GM10266 (cell line): ENCODE data around the gene MAP10.

Source experiments
- DNase-seq: peaks from one replicate; pipeline ENCODE4 v3.0.0; 2012; ENCODE audit errors: extremely low spot score
- TF ChIP-seq, protein P1 (sequence below): IDR thresholded peaks from 2 replicates; pipeline ENCODE4 v1.5.1; 2012; ENCODE audit warnings: mild to moderate bottlenecking, low read depth; ENCODE audit not compliant: control insufficient read depth, insufficient read depth; ENCODE audit errors: missing control alignments

Gene MAP10, protein sequence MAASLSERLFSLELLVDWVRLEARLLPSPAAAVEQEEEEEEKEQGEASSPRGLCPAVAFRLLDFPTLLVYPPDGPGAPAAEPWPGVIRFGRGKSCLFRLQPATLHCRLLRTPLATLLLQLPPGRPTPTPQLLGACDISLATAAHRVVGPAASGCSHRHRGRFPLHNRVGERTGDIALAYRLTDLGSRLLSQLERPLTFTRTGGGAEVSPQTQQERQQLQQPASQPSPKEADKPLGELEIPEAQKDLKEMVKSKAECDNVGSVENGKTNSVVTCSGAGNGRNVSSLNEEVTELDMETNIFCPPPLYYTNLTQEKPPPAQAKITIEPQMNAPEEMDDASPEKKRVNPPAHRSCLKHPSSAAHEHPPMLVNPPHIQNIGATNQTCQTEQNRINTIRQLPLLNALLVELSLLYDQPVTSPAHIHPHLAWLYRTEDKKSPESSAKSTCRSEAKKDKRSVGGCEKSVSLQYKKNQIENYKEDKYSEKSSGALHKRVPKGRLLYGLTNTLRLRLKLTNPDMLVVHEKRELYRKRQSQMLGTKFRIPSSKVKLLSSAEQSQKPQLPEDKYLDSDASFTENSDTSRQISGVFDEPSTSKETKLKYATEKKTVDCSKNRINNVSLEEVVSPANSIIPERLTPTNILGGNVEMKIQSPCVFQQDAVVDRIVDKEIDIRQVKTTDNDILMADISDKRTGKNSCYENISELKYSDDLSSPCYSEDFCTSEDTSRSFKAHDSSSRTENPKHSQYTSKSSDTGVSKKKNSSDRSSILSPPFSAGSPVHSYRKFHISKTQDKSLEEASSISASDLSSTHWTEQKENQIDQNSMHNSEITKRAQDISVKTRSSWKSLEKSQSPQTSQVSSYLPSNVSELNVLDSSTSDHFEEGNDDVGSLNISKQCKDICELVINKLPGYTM

DNA sequence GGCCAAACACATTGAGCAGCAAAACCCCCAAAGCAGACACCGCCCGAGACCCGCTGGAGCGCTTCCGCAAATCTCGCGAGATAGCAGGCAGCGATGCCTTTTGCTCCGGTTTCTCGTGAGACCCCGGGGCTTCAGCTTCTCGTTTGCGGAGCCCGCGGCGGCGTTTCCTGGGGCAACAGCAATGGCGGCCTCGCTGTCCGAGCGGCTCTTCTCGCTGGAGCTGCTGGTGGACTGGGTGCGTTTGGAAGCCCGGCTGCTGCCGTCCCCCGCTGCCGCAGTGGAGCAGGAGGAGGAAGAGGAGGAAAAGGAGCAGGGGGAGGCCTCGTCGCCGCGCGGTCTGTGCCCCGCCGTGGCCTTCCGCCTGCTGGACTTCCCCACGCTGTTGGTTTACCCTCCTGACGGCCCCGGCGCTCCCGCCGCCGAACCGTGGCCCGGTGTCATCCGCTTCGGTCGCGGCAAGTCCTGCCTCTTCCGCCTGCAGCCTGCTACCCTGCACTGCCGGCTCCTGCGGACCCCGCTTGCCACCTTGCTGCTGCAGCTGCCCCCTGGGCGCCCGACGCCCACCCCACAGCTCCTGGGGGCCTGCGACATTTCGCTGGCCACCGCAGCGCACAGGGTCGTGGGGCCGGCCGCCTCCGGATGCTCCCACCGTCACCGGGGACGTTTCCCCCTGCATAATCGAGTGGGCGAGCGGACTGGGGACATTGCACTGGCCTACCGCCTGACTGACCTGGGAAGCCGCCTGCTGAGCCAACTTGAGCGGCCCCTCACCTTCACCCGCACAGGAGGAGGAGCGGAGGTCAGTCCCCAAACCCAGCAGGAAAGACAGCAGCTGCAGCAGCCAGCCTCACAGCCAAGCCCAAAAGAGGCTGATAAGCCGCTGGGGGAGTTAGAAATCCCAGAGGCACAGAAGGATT, at the start of gene MAP10:
TSS of gene MAP10 (plus strand) at position 148 of the 917 bp plus-strand sequence. CDS start at position 182, 34 bp downstream.
- peak; percentile 87 for DNase-seq
- TF ChIP-seq, protein P1, sequence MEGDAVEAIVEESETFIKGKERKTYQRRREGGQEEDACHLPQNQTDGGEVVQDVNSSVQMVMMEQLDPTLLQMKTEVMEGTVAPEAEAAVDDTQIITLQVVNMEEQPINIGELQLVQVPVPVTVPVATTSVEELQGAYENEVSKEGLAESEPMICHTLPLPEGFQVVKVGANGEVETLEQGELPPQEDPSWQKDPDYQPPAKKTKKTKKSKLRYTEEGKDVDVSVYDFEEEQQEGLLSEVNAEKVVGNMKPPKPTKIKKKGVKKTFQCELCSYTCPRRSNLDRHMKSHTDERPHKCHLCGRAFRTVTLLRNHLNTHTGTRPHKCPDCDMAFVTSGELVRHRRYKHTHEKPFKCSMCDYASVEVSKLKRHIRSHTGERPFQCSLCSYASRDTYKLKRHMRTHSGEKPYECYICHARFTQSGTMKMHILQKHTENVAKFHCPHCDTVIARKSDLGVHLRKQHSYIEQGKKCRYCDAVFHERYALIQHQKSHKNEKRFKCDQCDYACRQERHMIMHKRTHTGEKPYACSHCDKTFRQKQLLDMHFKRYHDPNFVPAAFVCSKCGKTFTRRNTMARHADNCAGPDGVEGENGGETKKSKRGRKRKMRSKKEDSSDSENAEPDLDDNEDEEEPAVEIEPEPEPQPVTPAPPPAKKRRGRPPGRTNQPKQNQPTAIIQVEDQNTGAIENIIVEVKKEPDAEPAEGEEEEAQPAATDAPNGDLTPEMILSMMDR = no peak

DNA sequence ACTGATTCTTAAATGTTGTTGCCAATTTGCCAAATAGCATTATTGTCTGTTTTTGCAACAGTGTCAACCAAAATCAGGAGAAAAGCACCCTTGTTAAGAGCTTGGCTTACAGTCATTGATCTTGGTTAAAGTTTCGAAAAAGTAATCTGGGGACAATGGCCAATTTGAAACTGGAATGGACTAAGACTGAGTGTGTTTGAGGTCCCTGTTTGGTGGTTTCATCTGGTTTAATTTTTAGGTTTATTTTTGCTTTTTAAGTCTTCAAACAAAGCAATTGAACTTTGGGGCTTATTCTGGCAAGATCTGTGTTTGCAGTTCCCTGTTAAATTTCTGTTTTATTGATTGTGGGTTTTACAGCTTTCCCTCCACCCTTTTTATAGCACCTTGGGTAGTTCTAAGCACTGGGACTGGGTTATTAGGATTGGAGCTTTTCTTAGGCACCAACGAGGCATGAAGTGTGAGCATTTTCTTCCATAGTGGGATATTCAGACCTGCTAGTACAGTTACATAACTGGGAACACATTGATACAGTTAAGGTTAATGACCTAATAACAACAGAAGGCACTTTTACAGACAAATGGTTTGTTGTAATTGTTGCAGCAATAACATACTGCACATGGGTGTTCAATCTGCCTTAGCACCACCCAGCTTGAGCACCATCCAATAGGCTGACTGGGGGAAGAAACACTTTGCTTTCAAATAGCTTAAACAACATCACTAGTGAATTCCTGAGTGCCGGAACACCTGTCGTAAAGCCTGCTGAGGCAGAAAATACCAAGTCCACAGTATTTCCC, 40.6 kb upstream of the MAP10 start:
- TF ChIP-seq, protein P1 = no peak
- no peak for DNase-seq

DNA sequence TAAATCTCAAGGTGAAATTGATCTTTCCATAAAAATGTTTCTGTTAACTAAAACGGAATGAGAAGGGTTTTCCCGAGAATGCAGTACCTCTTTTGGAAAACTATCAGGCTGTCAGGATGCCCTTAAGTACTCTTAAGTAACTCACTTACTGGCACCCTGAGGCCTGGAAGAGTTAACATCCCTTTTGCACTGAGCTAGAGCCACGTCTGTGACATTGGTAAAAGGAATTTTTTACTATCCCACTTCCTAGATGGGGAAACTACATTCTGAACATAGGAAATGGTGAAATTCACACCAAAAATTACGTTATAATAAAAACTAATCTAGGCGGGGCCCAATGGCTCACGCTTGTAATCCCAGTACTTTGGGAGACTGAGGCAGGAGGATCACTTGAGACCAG, 39.7 kb upstream of the MAP10 start:
- TF ChIP-seq, protein P1 = no peak
- no peak for DNase-seq

DNA sequence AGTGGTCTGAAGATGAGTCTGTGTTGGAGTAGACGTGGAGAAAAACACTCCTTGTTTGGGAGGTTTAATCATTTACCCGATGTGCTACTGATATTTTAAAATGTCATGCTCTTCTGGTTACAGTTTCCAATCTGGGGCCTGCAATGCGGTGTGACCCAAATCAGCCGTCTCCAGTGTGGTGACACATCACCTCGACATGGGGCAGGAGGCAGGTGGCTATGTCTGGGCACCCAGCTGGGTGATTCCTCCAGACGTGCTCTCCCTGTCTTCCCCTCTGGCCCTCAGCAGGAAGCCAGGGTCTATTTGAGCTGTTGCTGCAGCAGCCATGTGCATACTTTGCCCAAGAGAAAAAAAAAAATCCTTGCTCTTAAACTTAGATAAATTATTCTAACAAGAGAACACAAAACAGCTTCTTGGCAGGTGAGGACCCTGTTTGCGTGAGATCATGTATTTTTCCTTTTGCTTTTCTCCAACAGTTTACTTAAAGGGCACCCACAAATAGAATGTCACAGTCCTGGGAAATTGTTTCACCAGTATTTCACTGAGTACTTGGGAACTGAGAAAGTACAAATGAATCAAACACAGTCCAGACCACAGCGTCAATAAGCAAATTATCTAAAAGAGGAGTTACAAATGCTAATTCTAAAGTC, 38.9 kb upstream of the MAP10 start:
- TF ChIP-seq, protein P1 = no peak
- no peak for DNase-seq

DNA sequence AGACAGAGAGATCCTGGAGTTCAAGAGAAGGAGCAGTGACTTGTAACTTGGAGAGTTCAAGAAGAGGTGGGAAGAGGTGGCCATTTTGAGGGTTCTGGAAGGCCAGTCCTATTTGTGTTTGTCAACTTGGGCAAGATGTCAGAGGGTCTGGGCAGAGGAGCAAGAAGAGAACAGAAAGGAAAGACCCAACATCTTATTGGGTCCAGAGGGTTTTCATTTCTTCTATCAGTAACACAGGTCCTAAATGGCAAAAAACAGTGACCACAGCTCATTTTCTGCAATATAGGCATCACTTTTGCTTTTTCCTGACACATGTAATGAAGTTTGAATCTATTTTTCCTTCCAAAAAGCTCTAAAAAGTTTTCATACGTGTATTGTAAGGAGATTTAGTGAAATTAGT, 38.3 kb upstream of the MAP10 start:
- no peak for DNase-seq
- TF ChIP-seq, protein P1 = no peak
